Lung (tissue), 12 donors: Measurements from ENCODE around the gene OBSCN. TPM values are rescaled to one million over a fixed set of nuclear protein-coding genes. Genes with fewer than 3 reads are reported as not detected.

Experiments used
- ATAC-seq: fragments of 200-7000 bp; cut with Tn5 transposase; one replicate; pipeline ENCODE4 v1.9.1; 2020; ENCODE audit warnings: moderate number of reproducible peaks; ENCODE audit not compliant: insufficient read depth, low FRiP score
- DNase-seq, 3 donors: peaks; one replicate each; pipeline ENCODE4 v3.0.0-alpha.2; 2013 to 2017
- H3K27ac ChIP-seq, 2 donors: one replicate each; pipeline ENCODE4 v1.5.1; 2013; ENCODE audit warnings: mild to moderate bottlenecking in 2 of 2, moderate library complexity in 2 of 2, control low read depth in 1 of 2, inconsistent platforms in 1 of 2, low read depth in 1 of 2, low read length in 1 of 2
- H3K27me3 ChIP-seq, 3 donors: one replicate each; pipeline ENCODE4 v1.5.1; 2013; ENCODE audit warnings: low read length in 2 of 3; ENCODE audit not compliant: control insufficient read depth in 3 of 3, insufficient read depth in 3 of 3
- H3K36me3 ChIP-seq, 4 donors: one replicate each; pipeline ENCODE4 v1.5.1; 2013; ENCODE audit warnings: low read length in 4 of 4, mild to moderate bottlenecking in 1 of 4, moderate library complexity in 1 of 4; ENCODE audit not compliant: control insufficient read depth in 4 of 4, insufficient read depth in 4 of 4
- H3K4me1 ChIP-seq, 5 donors: one replicate each; pipeline ENCODE4 v1.5.1; 2013; ENCODE audit warnings: low read length in 5 of 5, mild to moderate bottlenecking in 2 of 5, moderate library complexity in 1 of 5; ENCODE audit not compliant: control insufficient read depth in 5 of 5, insufficient read depth in 5 of 5
- H3K4me3 ChIP-seq: one replicate; pipeline ENCODE4 v1.5.1; 2013; ENCODE audit warnings: mild to moderate bottlenecking, control low read depth, moderate library complexity
- H3K9ac ChIP-seq, 2 donors: one replicate each; pipeline ENCODE4 v1.5.1; 2013; ENCODE audit warnings: low read length in 2 of 2, control low read depth in 1 of 2; ENCODE audit not compliant: insufficient read depth in 1 of 2
- H3K9me3 ChIP-seq, 4 donors: one replicate each; pipeline ENCODE4 v1.5.1; 2013; ENCODE audit warnings: low read length in 3 of 4, mild to moderate bottlenecking in 1 of 4, moderate library complexity in 1 of 4; ENCODE audit not compliant: control insufficient read depth in 4 of 4, insufficient read depth in 3 of 4
- WGBS, 2 donors: extraction: QIAGEN DNeasy Blood & Tissue Kit; methylation state at CpG; one replicate each; pipeline ENCODE4 v1.1.7; 2013; 5-methylcytosine and 5-hydroxymethylcytosine counted together
- polyA plus RNA-seq, 2 donors: library from polyadenylated mRNA; stranded (reverse); fragments of 200-250 nt; gene quantifications; one replicate each; pipeline ENCODE4 v1.2.1, GENCODE V29; 2013
- total RNA-seq, 2 donors: library from RNA; depleted of rRNA in 1 of 2; stranded (reverse); fragments of >200 nt in 1 of 2; gene quantifications; one replicate each; pipeline ENCODE4 v1.2.1, GENCODE V29; 2014 to 2021
- TF ChIP-seq, protein P1 (sequence below): IDR thresholded peaks from 2 replicates; pipeline ENCODE4 v1.5.1; 2012; ENCODE audit warnings: mild to moderate bottlenecking; ENCODE audit errors: control extremely low read depth, extremely low read depth
- donor health status: control.
- donor health status: control.
- donor health status: Bipolar disorder and iron deficiency.
- donor health status: healthy.
- donor health status: DM: yes; HTN: yes; CAD: no.

OBSCN gene
- total and polyA plus RNA-seq, 4 donors, result 5.1 to 47.3 (median 25.4) TPM

DNA sequence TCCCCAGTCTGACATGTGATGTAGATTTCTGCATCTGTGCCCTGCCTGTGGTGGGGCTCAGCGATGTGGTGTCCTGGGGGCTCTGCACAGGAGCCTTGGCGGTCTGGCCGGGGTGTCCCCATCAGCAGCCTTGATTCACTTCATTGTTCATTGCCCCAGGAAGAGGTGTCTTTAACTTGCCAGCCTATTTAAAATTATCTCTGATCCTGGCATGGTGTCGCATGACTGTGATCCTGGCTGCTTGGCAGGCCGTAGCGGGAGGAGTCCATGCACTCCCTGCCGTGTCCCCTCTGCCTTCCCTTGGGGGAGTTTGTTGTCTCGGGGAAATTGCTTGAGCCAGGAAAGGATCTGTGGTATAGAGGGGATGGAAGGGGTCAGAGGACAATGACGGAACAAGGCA, 138.9 kb downstream of the OBSCN start:
- H3K9ac ChIP-seq, result no peak overlapping the region
- DNase-seq, result peak in 1 of 3 donors; percentile 6
- TF ChIP-seq, protein P1, sequence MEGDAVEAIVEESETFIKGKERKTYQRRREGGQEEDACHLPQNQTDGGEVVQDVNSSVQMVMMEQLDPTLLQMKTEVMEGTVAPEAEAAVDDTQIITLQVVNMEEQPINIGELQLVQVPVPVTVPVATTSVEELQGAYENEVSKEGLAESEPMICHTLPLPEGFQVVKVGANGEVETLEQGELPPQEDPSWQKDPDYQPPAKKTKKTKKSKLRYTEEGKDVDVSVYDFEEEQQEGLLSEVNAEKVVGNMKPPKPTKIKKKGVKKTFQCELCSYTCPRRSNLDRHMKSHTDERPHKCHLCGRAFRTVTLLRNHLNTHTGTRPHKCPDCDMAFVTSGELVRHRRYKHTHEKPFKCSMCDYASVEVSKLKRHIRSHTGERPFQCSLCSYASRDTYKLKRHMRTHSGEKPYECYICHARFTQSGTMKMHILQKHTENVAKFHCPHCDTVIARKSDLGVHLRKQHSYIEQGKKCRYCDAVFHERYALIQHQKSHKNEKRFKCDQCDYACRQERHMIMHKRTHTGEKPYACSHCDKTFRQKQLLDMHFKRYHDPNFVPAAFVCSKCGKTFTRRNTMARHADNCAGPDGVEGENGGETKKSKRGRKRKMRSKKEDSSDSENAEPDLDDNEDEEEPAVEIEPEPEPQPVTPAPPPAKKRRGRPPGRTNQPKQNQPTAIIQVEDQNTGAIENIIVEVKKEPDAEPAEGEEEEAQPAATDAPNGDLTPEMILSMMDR, result no peak

DNA sequence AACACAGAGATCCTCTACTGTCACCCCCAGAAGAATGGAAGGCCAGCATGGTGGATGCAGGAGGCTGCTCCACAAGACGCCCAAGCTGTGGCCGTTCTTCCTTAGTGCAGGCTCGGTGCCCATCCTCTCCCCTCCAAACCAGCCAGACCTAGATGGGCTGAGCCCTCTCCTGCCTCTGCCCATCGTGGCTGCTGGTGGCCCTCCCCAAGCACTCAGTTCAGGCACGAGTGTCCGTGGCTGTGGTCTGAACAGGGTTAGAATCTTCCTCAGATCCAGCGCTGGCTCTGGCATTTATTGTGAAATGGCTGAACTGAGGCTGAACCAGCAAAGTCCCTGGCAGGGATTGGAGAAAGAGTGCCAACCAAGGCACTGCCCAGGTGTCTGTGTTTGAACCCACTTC, 139.3 kb downstream of the OBSCN start:
- Histone ChIP-seq H3K9me3 (peaks cover 0 to 3% (median under 1%) of the 10 kb centered on the region in 4 donors), H3K4me1 (no peaks in the 10 kb centered on the region), H3K9ac (no peak overlapping the region), H3K27ac (no peak overlapping the region), H3K27me3 (no peaks in the 10 kb centered on the region), H3K4me3 (no peak overlapping the region), H3K36me3 (peaks cover 0 to 9% (median 5%) of the 10 kb centered on the region in 4 donors)
- ATAC-seq, result no peak
- TF ChIP-seq, protein P1, result no peak
- DNase-seq, result peak in 1 of 3 donors; percentile 4
- WGBS, 2 donors, result 83 to 96% methylated on average over 7 of the region's 7 CpGs

More for the DNA sequence above, 138.9 kb downstream of the OBSCN start:
- ATAC-seq, result no peak
- H3K27ac ChIP-seq, result no peak overlapping the region
- no peaks in the 10 kb centered on the region for H3K27me3 ChIP-seq
- H3K9me3 ChIP-seq, result peaks cover 0 to 3% (median under 1%) of the 10 kb centered on the region in 4 donors
- WGBS, 2 donors, result 94 to 96% methylated on average over 9 of the region's 9 CpGs
- H3K4me1 ChIP-seq, result no peaks in the 10 kb centered on the region
- H3K4me3 ChIP-seq, result no peak overlapping the region
- peaks cover 0 to 9% (median 5%) of the 10 kb centered on the region in 4 donors for H3K36me3 ChIP-seq

DNA sequence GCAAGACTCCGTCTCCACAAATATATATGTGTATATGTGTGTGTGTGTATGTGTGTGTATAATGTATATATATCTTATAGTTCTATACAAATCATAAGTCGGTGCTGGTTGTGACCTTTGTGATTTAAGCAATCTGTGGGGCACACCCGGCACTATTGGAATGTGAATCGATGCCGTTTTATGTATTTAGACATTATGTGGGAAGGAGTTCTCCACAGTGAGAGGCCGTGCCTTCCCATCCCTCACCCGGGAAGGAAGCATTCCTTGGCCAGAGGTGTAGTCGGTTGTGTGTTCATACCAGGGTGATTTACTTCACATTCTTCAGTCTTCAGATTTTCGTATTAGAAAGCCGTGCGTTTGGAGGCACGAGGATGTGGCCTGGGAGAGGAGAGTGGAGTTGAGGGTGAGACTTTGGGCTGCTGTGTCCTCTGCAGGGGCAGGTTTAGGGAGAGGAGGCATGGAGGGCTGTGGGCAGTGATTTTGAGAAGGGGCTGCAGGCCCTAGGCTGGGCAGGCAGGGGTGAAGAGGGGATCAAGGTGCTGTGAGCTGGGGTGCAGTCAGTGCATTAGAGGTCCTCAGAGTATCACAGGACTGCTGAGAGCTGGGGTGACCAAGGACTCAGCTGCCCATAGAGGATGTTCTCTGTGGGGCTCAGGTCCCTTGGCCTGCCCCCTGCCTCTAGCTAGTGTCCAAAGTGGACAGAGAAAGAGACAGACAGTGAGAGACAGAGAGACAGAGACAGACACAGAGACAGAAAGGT, 141.0 kb downstream of the OBSCN start:
- DNase-seq (no peak), ATAC-seq (no peak)
- no peak overlapping the region for H3K9ac ChIP-seq
- H3K27me3 ChIP-seq, result no peaks in the 10 kb centered on the region
- H3K4me3 ChIP-seq, result no peak overlapping the region
- no peaks in the 10 kb centered on the region for H3K4me1 ChIP-seq
- peaks cover 0 to 11% (median 4%) of the 10 kb centered on the region in 4 donors for H3K36me3 ChIP-seq
- H3K27ac ChIP-seq, result no peak overlapping the region
- 74 to 89% methylated on average over 12 of the region's 12 CpGs for WGBS, 2 donors
- H3K9me3 ChIP-seq, result peaks cover 0 to 3% (median 0%) of the 10 kb centered on the region in 4 donors
- TF ChIP-seq, protein P1, result no peak
